NCI-H1048 (cell line): ENCODE results near the gene SCN1B.
A peak's percentile ranks its signal among the peaks of the same experiment; 100 is the strongest.

ENCODE experiments used
- DNase-seq: peaks from one replicate; lab custom pipeline; 2025; lab: John Stamatoyannopoulos, UW

Gene SCN1B

GRCh38 chr19:35053667-35054293 is 23.5 kb downstream of the SCN1B start:
- DNase-seq, result no peak

- DNase-seq, result no peak
Observed at GRCh38 chr19:35054626-35055025, 24.4 kb downstream of the SCN1B start.

- DNase-seq, result no peak
Observed at GRCh38 chr19:35055715-35056179, 25.5 kb downstream of the SCN1B start.

- DNase-seq, result no peak
Observed at GRCh38 chr19:35056513-35057063, 26.3 kb downstream of the SCN1B start.

GRCh38 chr19:35058370-35058769 is 28.1 kb downstream of the SCN1B start:
- no peak for DNase-seq

GRCh38 chr19:35059006-35059798 is 28.9 kb downstream of the SCN1B start:
- DNase-seq, result no peak

- no peak for DNase-seq
Observed at GRCh38 chr19:35059799-35060091, 29.5 kb downstream of the SCN1B start.

- DNase-seq, result no peak
Observed at GRCh38 chr19:35060160-35060855, 30.0 kb downstream of the SCN1B start.

- DNase-seq, result no peak
Observed at GRCh38 chr19:35061583-35062373, 31.5 kb downstream of the SCN1B start.

GRCh38 chr19:35062942-35063341 is 32.7 kb downstream of the SCN1B start:
- DNase-seq, result no peak

GRCh38 chr19:35063940-35064818 is 33.9 kb downstream of the SCN1B start:
- DNase-seq, result no peak

- DNase-seq, result no peak
Observed at GRCh38 chr19:35065574-35065973, 35.3 kb downstream of the SCN1B start.

- DNase-seq, result no peak
Observed at GRCh38 chr19:35066121-35066520, 35.9 kb downstream of the SCN1B start.

GRCh38 chr19:35066691-35067563 is 36.7 kb downstream of the SCN1B start:
- peak; percentile 49 for DNase-seq

GRCh38 chr19:35068941-35069634 is 38.8 kb downstream of the SCN1B start:
- DNase-seq, result no peak

- DNase-seq, result no peak
Observed at GRCh38 chr19:35069696-35070095, 39.4 kb downstream of the SCN1B start.

GRCh38 chr19:35070471-35070870 is 40.2 kb downstream of the SCN1B start:
- DNase-seq, result no peak

- DNase-seq, result no peak
Observed at GRCh38 chr19:35073516-35073915, 43.2 kb downstream of the SCN1B start.

GRCh38 chr19:35073941-35074340 is 43.7 kb downstream of the SCN1B start:
- DNase-seq, result no peak
